HG03135 (cell line): Measurements from ENCODE around the gene A2ML1.
"Not testable (repeated sequence)": the region's sequence is repeated elsewhere in the genome, so short reads cannot be mapped to it uniquely, and the experiment has no call there.

Experiments used
- ATAC-seq: cut with Tn5 transposase; IDR thresholded peaks from one replicate; pipeline ENCODE4 v1.9.1; 2021; ENCODE audit warnings: mild to moderate bottlenecking, moderate library complexity; ENCODE audit not compliant: unreplicated experiment

A2ML1 gene

DNA sequence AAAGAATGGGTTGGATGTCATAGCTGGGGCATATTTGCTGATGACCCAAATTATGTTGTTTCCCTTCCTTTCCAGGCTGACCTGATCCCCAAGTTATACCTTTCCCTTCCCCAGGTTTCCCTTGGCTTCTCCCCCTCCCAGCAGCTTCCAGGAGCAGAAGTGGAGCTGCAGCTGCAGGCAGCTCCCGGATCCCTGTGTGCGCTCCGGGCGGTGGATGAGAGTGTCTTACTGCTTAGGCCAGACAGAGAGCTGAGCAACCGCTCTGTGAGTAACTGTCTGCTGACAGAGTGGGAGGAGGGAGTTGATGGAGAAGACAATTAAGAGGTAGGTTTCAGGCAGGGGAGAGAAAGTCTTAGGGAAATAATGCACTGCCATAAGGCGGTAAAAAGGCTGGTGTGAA, 25.0 kb downstream of the A2ML1 start:
- ATAC-seq, result no peak

- no peak for ATAC-seq
Observed at GRCh38 chr12:8849876-8850275, 27.5 kb downstream of the A2ML1 start.

DNA sequence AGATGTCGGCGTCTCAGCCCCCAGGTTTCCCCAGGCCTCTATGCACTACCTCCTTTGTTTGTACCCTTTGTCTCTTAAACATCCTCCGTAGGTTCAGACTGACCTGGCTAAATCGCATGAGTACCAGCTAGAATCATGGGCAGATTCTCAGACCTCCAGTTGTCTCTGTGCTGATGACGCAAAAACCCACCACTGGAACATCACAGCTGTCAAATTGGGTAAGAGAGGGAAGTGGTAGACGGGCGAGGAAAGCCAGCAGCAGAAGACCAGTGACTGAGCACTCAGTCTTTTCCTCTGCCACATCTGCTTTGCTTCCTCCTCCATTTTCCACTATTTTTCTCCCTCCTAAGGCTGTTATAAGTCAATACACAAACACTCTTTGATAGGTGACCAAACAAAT, 29.7 kb downstream of the A2ML1 start:
- ATAC-seq, result no peak

DNA sequence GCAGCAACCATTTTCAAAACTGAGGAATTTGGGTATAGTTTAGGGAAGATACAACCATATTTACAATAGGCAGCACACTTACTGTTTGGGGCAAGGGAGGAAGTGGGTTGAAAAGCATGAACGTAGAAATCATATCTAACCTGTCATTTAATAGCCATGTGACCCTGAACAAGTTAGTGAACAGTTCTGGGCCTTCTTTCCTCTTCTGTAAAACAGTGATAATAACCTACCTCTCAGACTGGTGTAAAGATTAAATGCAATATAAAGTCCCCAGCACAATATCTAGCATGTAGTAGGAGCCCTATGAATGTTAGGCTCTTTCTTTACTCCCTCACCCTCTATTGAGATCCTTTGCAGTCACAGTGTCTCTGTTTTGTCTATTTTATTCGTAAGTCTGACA, 33.5 kb downstream of the A2ML1 start:
- ATAC-seq, result no peak

DNA sequence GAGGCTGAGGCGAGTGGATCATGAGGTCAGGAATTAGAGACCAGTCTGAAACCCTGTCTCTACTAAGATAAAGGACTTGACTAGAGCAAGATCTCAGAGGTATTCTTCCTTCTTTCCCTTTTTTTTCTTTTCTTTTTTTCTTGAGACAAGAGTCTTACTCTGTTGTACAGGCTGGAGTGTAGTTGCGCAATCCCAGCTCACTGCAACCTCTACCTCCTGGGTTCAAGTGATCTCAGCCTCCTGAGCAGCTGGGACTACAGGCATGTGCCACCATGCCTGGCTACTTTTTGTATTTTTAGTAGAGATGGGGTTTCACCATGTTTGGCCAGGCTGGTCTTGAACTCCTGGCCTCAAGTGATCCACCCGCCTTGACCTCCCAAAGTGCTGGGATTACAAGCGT, 37.0 kb downstream of the A2ML1 start:
- ATAC-seq, result not testable (repeated sequence)

- ATAC-seq, result no peak
Observed at GRCh38 chr12:8860165-8860961, 37.9 kb downstream of the A2ML1 start.

DNA sequence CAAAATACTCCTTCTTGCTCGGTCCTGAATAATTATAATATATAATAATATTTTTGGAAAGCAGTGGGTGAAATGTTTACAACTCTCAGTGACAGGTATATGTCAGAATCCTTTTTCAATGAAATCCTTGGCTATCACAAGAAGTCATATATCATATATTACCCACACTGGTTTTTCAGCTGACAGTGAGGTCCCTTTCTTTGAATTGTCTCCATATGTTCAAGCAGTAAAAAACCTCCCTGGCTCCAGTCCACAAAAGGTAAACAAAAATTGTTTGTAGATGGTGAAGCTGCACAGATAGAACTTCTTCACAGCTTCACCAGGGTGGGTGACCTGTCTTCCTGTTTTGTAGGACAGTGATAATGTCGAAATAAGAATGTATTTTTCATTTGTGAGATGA, 44.0 kb downstream of the A2ML1 start:
- ATAC-seq, result no peak

GRCh38 chr12:8867009-8867408, 44.6 kb downstream of the A2ML1 start:
- ATAC-seq, result no peak

GRCh38 chr12:8867786-8868185, 45.4 kb downstream of the A2ML1 start:
- ATAC-seq, result no peak

- no peak for ATAC-seq
Observed at GRCh38 chr12:8870586-8870985, 48.2 kb downstream of the A2ML1 start.

- ATAC-seq, result no peak
Observed at GRCh38 chr12:8871068-8871467, 48.6 kb downstream of the A2ML1 start.

DNA sequence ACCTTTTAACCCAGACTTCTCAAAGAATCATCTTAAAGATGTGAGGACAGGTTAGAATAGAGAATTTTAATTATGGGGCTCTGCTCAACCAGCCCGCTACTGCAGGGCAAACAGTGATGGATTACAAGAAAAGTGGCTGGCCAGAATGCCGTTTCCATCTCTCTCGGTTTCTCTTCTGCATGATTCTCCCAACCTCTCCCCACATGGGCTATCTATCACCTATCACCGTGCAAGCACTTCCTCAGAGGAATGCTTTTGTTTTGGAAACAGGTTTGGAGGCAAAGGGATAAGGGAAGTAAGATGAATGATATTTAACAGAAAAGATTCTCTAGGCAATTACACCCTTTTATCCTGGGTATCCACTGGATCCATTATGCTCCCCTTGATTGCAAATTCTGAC, 54.5 kb downstream of the A2ML1 start:
- no peak for ATAC-seq

- no peak for ATAC-seq
Observed at GRCh38 chr12:8886502-8887284, 64.3 kb downstream of the A2ML1 start.

- no peak for ATAC-seq
Observed at GRCh38 chr12:8887285-8887715, 64.9 kb downstream of the A2ML1 start.

DNA sequence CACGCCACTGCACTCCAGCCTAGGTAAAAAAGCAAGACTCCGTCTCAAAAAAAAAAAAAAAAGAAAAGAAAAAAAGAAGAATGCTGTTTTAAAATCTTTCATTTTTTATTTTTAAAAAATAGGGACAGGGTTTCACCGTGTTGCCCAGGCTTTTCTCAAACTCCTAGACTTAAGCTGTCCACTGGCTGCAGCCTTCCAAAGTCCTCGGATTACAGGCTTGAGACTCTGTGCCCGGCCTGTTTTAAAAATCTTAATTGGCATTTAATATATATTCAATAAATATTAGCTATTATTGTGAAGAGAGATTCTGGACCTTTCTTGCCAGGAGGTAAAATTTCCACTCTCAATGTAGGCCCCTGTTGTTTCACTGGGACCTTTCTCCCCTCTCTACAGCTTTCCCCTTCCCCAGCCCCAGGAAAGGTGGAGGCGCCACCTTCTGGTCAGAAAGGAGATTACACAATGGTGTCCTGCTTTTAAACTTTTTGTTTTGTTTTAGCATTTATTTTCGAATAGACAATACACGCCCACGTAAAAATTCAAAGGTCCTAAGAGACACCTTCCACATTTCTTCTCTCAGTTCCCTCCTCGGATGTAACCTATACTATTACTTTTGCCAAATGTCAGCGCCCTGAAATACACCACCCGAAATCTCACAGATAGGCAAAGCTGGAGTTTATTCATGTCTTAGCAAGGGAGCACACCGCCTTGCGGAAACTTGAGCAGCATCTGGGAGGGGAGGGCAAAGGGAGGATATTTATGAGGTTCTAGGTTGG, 68.1 kb downstream of the A2ML1 start:
- ATAC-seq, result no peak

- ATAC-seq, result no peak
Observed at GRCh38 chr12:8891976-8892375, 69.6 kb downstream of the A2ML1 start.

- ATAC-seq, result no peak
Observed at GRCh38 chr12:8894378-8894777, 72.0 kb downstream of the A2ML1 start.

DNA sequence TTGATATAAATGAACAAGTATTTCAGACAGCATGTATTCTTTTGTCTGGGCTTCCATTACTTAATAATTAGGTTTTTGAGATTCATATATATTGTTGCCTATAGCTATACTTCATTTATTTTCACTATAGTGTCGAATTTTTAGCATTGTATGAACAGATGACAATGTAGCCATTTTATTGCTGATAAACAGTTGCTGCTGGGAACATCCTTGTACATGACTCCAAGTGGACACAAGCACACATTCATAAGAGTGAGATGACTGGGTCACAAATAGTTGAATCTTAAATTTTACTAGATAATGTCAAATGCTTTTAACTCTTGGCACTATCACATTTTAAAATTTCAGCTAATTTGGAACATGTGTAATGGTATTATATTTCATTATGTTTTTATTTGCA, 72.6 kb downstream of the A2ML1 start:
- ATAC-seq, result no peak

GRCh38 chr12:8897081-8897480, 74.7 kb downstream of the A2ML1 start:
- no peak for ATAC-seq

- ATAC-seq, result no peak
Observed at GRCh38 chr12:8899830-8900229, 77.4 kb downstream of the A2ML1 start.

- ATAC-seq, result not testable (repeated sequence)
Observed at GRCh38 chr12:8902703-8903102, 80.3 kb downstream of the A2ML1 start.
